SH-SY5Y (cell line): ENCODE measurements around the gene NRTN.

Experiments
- GATA2 ChIP-seq: IDR thresholded peaks from 2 replicates; pipeline ENCODE4 v1.6.1; 2011; ENCODE audit warnings: mild to moderate bottlenecking, low read depth, low read length
- GATA3 ChIP-seq: IDR thresholded peaks from 2 replicates; pipeline ENCODE4 v1.6.1; 2011; ENCODE audit warnings: low read depth, mild to moderate bottlenecking, low read length, moderate library complexity

DNA sequence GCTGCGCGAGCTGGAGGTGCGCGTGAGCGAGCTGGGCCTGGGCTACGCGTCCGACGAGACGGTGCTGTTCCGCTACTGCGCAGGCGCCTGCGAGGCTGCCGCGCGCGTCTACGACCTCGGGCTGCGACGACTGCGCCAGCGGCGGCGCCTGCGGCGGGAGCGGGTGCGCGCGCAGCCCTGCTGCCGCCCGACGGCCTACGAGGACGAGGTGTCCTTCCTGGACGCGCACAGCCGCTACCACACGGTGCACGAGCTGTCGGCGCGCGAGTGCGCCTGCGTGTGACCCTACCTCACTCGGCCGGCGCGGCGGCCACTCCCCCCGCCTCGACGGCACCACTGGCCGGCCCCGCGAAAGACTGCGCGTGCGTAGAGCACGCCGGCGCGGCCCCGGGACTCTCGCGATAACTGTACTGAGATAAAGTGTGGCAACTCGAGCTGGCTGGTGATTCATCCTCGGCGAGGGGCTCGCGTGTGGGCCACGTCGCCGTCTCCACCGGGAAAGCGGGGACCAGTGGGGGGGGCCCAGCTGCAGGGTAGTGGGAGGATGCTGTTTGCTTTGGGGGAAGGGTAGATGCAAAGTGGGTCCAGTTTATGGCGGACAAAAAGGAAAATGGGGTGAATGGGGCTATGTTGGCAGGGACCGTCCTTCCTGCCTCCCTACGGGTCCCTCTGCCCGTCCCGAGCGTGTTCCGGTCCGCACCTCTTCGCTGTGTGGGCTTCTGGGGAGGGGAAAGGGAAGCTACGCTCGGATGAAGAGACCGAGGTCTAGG lies 23.2 kb downstream of the NRTN start:
- TF ChIP-seq GATA2 (peak; percentile 56; the same call in 1 of the 2 replicates), GATA3 (no peak)
